K562 (cell line): Measurements from ENCODE around the gene HOXC10. TPM values are rescaled to one million over a fixed set of nuclear protein-coding genes. Genes with fewer than 3 reads are reported as not detected.

ENCODE experiments used
- C11orf30 ChIP-seq: fragments of 450-650 bp; IDR thresholded peaks from 2 replicates; pipeline ENCODE4 v1.6.1; 2016; ENCODE audit warnings: low read depth, mild to moderate bottlenecking
- KAT2B ChIP-seq: IDR thresholded peaks from one replicate; pipeline ENCODE4 v1.6.1; 2012; ENCODE audit warnings: low read depth, mild to moderate bottlenecking, control low read depth, inconsistent platforms, low read length, moderate library complexity
- KLF10 ChIP-seq: fragments of 250-450 bp; sonication (Bioruptor Pico); IDR thresholded peaks from 2 replicates; pipeline ENCODE4 v1.6.1; 2021; ENCODE audit warnings: matching md5 sums
- LEF1 ChIP-seq: fragments of 450-650 bp; IDR thresholded peaks from 2 replicates; pipeline ENCODE4 v1.6.1; 2016; ENCODE audit warnings: mild to moderate bottlenecking
- MCM3 ChIP-seq: fragments of 450-650 bp; IDR thresholded peaks from 2 replicates; pipeline ENCODE4 v1.6.1; 2016
- MYBL2 ChIP-seq, 2 experiments: fragments of 450-650 bp in 1 of 2; sonication (generic) in 1 of 2; formaldehyde crosslinking in 1 of 2; IDR thresholded peaks; 2 replicates each; pipeline versions ENCODE4 v1.6.1 to v1.8.1; 2017 to 2022; ENCODE audit warnings: borderline replicate concordance in 1 of 2, inconsistent platforms in 1 of 2, low read depth in 1 of 2, mild to moderate bottlenecking in 1 of 2, missing genetic modification reagents in 1 of 2, moderate library complexity in 1 of 2
- POLR3A ChIP-seq: IDR thresholded peaks from 2 replicates; pipeline ENCODE4 v1.6.1; 2011; ENCODE audit warnings: borderline replicate concordance, mild to moderate bottlenecking, moderate library complexity; ENCODE audit not compliant: insufficient read length, insufficient read depth; ENCODE audit errors: extremely low read depth
- RFX7 ChIP-seq: fragments of 250-450 bp; sonication (Bioruptor Pico); IDR thresholded peaks from 2 replicates; pipeline ENCODE4 v1.5.1; 2021; ENCODE audit warnings: mild to moderate bottlenecking
- SAP30 ChIP-seq: fragments of 200-600 bp; sonication (generic); IDR thresholded peaks from 2 replicates; pipeline ENCODE4 v1.6.1; 2012; ENCODE audit warnings: borderline replicate concordance, low read depth, mild to moderate bottlenecking, moderate library complexity, low read length, control low read depth, inconsistent platforms; ENCODE audit not compliant: insufficient read depth, poor library complexity, severe bottlenecking
- SMARCA5 ChIP-seq: fragments of 450-650 bp; IDR thresholded peaks from 2 replicates; pipeline ENCODE4 v1.6.1; 2016
- SMARCC2 ChIP-seq: fragments of 450-650 bp; IDR thresholded peaks from 2 replicates; pipeline ENCODE4 v1.6.1; 2017; ENCODE audit warnings: antibody characterized with exemption, moderate library complexity, mild to moderate bottlenecking, low read depth
- TRIM28 ChIP-seq: fragments of 450-650 bp; IDR thresholded peaks from 2 replicates; pipeline ENCODE4 v1.6.1; 2017
- XRCC5 ChIP-seq: fragments of 200-400 bp; formaldehyde crosslinking; IDR thresholded peaks from 2 replicates; pipeline ENCODE4 v1.6.1; 2017; ENCODE audit warnings: low read depth, mild to moderate bottlenecking, low read length
- ZBTB7A ChIP-seq: IDR thresholded peaks from 2 replicates; pipeline ENCODE4 v1.6.1; 2011; ENCODE audit warnings: low read depth, mild to moderate bottlenecking, low read length, moderate library complexity, borderline replicate concordance; ENCODE audit not compliant: control insufficient read depth
- ZKSCAN8 ChIP-seq: fragments of 200-800 bp; sonication (Bioruptor generic); IDR thresholded peaks from 2 replicates; pipeline ENCODE4 v1.6.1; 2016; ENCODE audit warnings: missing genetic modification characterization, missing compliant biosample characterization
- ZNF347 ChIP-seq: fragments of 450-650 bp; formaldehyde crosslinking; IDR thresholded peaks from 2 replicates; pipeline ENCODE4 v1.4.0; 2020; ENCODE audit warnings: low read depth, mild to moderate bottlenecking, moderate library complexity
- ZNF41 ChIP-seq: fragments of 250-450 bp; sonication (Bioruptor Pico); conservative IDR thresholded peaks from 2 replicates; pipeline ENCODE4 v1.4.0; 2020; ENCODE audit warnings: mild to moderate bottlenecking
- ZNF507 ChIP-seq: conservative IDR thresholded peaks from 2 replicates; pipeline ENCODE4 v1.6.1; 2017; ENCODE audit warnings: missing genetic modification characterization, missing compliant biosample characterization
- ZZZ3 ChIP-seq: fragments of 450-650 bp; IDR thresholded peaks from 2 replicates; pipeline ENCODE4 v1.6.1; 2016; ENCODE audit warnings: antibody characterized with exemption, mild to moderate bottlenecking, moderate library complexity
- polyA plus RNA-seq, 8 experiments: library from polyadenylated mRNA; depleted of rRNA in 4 of 8; stranded (reverse) in 5 of 8; unstranded in 3 of 8; fragments of >200 nt; fragmentation: Nextera tagmentation in 2 of 8; fragmentation: Illumina TruSeq in 1 of 8; extraction: Ambion mirVana in 2 of 8; extraction: Trizol in 1 of 8; gene quantifications; 2 replicates each; pipeline versions ENCODE4 v1.2.1 to v1.2.3, GENCODE V29; 2011 to 2014; ENCODE audit warnings: inconsistent platforms in 1 of 8, missing spikeins in 1 of 8
- total RNA-seq, 7 experiments: library from RNA; depleted of rRNA in 6 of 7; stranded (reverse); fragments of >200 nt in 6 of 7; fragmentation: Illumina TruSeq in 2 of 7; extraction: Trizol in 2 of 7; gene quantifications; 2 replicates each; pipeline versions ENCODE4 v1.2.1 to v1.2.3, GENCODE V29; 2011 to 2021; ENCODE audit warnings: low replicate concordance in 1 of 7
- TF ChIP-seq, protein P1 (sequence below): fragments of 450-650 bp; IDR thresholded peaks from 2 replicates; pipeline ENCODE4 v1.6.1; 2018; ENCODE audit not compliant: partially characterized antibody
- TF ChIP-seq, protein P2 (sequence below): fragments of 250-450 bp; sonication (Bioruptor Pico); IDR thresholded peaks from 2 replicates; pipeline ENCODE4 v1.8.0; 2022; ENCODE audit warnings: inconsistent platforms, mild to moderate bottlenecking, moderate library complexity, borderline replicate concordance
- TF ChIP-seq, protein P3 (sequence below): sonication (generic); formaldehyde crosslinking; IDR thresholded peaks from 2 replicates; pipeline ENCODE4 v1.9.0; 2022; ENCODE audit warnings: mild to moderate bottlenecking, missing genetic modification reagents
- TF ChIP-seq, protein P4 (sequence below): sonication (generic); formaldehyde crosslinking; IDR thresholded peaks from 2 replicates; pipeline ENCODE4 v1.8.0; 2023; ENCODE audit warnings: mild to moderate bottlenecking, missing genetic modification reagents

Gene HOXC10
- total and polyA plus RNA-seq, 9 of the 15 experiments (the other 6 are each of a cell fraction or from before 2014, with no cell fraction given) = 0.13 to 0.77 (median 0.35) TPM; not detected in 2

DNA sequence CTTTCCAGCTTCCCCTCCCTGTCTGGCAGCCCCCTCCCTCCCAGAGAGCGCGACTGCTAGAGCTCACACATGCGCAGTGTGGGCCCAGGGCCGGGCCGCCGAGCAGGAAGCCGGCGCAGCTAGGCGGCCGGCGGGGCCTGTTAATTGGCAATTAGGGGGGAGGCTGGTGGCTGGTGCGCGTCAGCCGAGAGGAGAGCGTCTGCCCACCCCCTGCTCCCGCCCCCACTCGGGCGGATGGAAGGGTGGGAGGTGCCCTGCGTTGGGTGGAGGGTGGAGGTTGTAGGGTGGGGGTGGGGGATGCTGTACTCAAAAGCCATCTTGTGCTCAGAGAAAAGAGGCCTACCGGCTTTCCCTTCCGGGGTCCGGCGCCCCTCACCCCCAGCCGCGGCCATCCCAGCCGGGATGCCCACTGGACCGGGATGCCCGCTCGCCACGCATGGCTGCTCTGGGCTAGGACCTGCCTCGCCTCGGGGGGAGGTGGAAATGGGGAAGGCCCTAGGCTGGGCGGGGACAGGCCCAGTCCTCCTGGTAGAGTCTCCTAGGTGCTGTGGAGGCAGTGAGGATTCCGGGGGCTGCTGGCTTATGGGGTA lies 33.0 kb downstream of the HOXC10 start (continued):
- TF ChIP-seq ZNF41 (CRISPR knock-in tag) (no peak), SMARCC2 (no peak; the same call in 1 of the 2 replicates), KLF10 (CRISPR knock-in tag) (no peak), C11orf30 (no peak), ZZZ3 (no peak), LEF1 (no peak), POLR3A (no peak), ZKSCAN8 (CRISPR knock-in tag) (0 out of 2 replicates have a peak, but pooled peaks have one; percentile 30), MCM3 (no peak), SAP30 (no peak), KAT2B (no peak), ZBTB7A (peak; percentile 81), TRIM28 (no peak), ZNF507 (tag) (no peak), SMARCA5 (0 out of 2 replicates have a peak, but pooled peaks have one; percentile 33), MYBL2 (IDR thresholded peaks at IDR 0.05; ENCODE audit: low read depth) (no peak), MYBL2 (CRISPR knock-in tag; IDR thresholded peaks at IDR 0.05; ENCODE audit: borderline replicate concordance) (no peak), RFX7 (CRISPR knock-in tag) (no peak), ZNF347 (no peak), XRCC5 (0 out of 2 replicates have a peak, but pooled peaks have one; percentile 25)
- TF ChIP-seq, protein P1, sequence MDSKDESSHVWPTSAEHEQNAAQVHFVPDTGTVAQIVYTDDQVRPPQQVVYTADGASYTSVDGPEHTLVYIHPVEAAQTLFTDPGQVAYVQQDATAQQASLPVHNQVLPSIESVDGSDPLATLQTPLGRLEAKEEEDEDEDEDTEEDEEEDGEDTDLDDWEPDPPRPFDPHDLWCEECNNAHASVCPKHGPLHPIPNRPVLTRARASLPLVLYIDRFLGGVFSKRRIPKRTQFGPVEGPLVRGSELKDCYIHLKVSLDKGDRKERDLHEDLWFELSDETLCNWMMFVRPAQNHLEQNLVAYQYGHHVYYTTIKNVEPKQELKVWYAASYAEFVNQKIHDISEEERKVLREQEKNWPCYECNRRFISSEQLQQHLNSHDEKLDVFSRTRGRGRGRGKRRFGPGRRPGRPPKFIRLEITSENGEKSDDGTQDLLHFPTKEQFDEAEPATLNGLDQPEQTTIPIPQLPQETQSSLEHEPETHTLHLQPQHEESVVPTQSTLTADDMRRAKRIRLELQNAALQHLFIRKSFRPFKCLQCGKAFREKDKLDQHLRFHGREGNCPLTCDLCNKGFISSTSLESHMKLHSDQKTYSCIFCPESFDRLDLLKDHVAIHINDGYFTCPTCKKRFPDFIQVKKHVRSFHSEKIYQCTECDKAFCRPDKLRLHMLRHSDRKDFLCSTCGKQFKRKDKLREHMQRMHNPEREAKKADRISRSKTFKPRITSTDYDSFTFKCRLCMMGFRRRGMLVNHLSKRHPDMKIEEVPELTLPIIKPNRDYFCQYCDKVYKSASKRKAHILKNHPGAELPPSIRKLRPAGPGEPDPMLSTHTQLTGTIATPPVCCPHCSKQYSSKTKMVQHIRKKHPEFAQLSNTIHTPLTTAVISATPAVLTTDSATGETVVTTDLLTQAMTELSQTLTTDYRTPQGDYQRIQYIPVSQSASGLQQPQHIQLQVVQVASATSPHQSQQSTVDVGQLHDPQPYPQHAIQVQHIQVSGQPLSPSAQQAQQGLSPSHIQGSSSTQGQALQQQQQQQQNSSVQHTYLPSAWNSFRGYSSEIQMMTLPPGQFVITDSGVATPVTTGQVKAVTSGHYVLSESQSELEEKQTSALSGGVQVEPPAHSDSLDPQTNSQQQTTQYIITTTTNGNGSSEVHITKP = no peak
- TF ChIP-seq, protein P2, sequence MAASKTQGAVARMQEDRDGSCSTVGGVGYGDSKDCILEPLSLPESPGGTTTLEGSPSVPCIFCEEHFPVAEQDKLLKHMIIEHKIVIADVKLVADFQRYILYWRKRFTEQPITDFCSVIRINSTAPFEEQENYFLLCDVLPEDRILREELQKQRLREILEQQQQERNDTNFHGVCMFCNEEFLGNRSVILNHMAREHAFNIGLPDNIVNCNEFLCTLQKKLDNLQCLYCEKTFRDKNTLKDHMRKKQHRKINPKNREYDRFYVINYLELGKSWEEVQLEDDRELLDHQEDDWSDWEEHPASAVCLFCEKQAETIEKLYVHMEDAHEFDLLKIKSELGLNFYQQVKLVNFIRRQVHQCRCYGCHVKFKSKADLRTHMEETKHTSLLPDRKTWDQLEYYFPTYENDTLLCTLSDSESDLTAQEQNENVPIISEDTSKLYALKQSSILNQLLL = no peak
- TF ChIP-seq, protein P3, sequence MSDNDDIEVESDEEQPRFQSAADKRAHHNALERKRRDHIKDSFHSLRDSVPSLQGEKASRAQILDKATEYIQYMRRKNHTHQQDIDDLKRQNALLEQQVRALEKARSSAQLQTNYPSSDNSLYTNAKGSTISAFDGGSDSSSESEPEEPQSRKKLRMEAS (CRISPR knock-in tag) = peak; percentile 58; the same call in 1 of the 2 replicates
- TF ChIP-seq, protein P4, sequence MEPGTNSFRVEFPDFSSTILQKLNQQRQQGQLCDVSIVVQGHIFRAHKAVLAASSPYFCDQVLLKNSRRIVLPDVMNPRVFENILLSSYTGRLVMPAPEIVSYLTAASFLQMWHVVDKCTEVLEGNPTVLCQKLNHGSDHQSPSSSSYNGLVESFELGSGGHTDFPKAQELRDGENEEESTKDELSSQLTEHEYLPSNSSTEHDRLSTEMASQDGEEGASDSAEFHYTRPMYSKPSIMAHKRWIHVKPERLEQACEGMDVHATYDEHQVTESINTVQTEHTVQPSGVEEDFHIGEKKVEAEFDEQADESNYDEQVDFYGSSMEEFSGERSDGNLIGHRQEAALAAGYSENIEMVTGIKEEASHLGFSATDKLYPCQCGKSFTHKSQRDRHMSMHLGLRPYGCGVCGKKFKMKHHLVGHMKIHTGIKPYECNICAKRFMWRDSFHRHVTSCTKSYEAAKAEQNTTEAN = no peak
